Medulla oblongata (tissue), 1 donor: ENCODE data around the gene LOXHD1.

Experiments used
- DNase-seq: peaks from one replicate; pipeline ENCODE4 v3.0.0-alpha.2; 2015; ENCODE audit errors: extremely low spot score

Gene LOXHD1

GRCh38 chr18:46574743-46575115 is 82.3 kb downstream of the LOXHD1 start:
- DNase-seq = no peak

DNA sequence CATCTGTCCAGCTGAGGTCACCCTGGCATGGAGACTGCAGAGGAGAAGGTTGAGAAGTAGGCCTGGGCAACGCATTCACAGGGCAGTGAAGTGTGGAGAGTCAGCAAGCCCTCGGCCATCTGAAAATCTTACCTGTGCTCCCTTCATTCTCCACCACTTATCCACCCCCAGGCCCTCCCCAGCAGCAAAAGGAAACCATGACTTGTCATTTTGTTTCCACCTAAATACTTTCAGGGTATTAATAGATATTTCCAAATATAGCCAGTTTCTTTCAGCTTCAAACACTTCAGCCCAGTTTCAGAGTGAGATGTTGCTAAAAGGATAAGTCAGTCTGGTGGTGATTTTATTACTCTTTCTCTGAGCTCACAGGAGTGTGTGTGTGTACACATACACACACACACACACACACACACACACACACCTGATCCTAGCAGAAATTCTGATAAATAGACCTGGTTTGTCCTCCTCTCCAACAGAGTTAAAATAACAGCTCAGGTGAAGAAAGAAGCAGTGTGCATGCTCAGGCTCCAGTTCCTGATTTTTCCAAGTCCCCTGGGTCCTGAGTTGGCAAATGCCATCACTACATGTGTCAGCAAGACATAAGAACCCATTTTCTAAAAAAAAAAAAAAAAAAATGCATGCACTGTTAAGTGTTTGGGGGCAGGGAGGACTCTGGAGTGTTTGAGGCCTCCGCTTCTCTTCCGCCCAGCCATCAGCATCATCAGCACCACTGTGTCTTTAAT is 82.8 kb downstream of the LOXHD1 start:
- no peak for DNase-seq

DNA sequence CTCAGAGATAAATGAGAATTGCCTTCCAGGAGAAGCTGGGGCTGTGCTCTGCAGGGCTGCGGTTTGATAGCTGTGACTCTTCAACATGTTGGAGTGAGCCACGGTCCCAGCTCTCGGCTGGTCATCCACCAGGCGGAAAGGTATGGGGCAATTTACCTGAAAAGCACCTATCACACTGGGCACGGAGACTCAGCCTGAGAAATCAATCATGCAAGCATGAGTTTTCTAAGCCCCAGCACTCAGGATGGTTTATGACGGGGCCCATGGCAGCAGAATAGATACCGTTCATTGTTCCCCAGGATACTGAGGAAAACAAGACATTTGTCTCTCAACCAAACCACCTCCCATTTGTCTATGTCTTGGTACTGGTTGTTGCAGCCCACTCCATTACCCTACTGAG is 83.9 kb downstream of the LOXHD1 start:
- peak; percentile 4 for DNase-seq

GRCh38 chr18:46571756-46572155 is 85.3 kb downstream of the LOXHD1 start:
- no peak for DNase-seq

DNA sequence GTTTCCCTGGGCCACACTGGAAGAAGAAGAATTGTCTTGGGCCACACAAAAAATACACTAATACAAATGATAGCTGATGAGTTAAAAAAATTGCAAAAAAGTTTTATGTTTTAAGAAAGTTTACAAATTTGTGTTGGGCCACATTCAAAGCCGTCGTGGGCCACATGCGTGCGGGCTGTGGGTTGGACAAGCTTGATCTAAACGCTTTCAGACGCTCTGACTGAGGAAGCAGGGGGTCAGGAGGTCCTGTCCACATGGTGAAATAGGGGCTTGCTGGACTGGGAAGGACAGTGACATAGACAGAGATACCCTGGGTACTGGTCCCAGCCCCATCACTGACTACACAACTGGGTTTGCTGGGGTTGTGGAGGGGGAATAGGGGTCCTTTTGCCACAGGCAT is 86.4 kb downstream of the LOXHD1 start:
- DNase-seq = no peak

- DNase-seq = no peak
Observed at GRCh38 chr18:46570134-46570533, 86.9 kb downstream of the LOXHD1 start.

- no peak for DNase-seq
Observed at GRCh38 chr18:46569211-46569610, 87.8 kb downstream of the LOXHD1 start.

DNA sequence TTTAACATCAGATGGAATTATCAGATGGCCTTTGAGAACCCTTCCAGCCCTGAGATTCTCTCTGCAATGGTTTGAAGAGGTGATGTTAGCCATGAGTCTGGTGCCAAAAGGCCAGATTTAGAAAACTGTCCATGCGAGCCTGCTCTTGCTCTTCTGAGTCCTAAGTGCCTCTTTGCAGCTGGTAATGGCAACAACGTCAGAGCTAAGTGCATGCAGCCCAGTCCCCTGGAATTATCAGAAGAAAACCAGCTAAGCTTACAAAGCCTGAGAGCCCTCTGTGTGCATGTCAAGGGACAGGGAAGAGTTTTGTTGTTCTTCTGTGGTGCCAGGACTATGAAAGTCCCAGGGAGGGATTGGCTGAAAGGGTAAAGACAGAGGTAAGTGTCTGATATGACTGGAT is 89.8 kb downstream of the LOXHD1 start:
- no peak for DNase-seq

- DNase-seq = no peak
Observed at GRCh38 chr18:46566111-46566510, 90.9 kb downstream of the LOXHD1 start.

GRCh38 chr18:46565256-46565655 is 91.8 kb downstream of the LOXHD1 start:
- no peak for DNase-seq

DNA sequence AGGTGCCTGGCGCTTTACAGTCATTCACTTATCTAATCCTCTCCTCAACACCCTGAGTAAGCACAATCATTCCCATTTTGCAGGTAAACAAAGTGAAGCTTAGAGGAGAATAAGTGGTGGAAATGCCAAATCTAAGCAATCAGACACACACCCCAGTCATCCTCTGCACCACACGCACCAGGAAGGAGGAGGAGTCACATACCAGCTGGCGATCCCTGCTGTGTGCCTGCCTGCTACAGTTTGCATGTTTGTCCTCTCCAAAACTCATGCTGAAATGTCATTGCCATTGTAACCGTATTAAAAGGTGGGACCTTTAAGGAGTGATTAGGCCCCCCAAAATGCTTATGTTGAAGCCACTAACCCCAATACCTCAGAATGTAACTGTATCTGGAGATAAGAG is 93.7 kb downstream of the LOXHD1 start:
- DNase-seq = no peak

DNA sequence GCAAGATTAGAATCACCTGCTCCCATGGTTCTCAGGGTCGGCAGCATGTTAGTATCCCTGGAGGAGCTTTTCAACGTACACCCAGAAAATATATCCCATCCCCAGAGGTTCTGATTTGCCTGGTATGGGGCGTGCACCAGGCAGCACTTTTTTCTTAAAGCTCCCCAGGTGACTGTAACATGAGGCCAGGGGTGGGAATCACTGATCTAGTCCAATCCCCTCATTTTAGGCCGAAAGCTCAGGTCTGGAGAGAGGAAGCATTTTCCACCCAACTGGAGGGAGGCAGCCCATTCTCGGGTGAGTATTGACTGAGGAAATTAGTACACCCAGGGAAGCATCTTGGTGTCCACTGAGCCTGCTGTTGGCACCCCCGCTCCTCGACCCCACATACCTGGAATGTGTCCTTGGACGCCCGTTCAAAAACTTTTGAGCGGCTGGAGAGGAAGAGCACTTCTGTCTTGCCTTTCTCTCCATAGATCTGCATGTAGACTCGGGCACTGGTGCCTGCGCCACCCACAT is 94.3 kb downstream of the LOXHD1 start:
- DNase-seq = no peak

- no peak for DNase-seq
Observed at GRCh38 chr18:46560671-46561045, 96.4 kb downstream of the LOXHD1 start.

DNA sequence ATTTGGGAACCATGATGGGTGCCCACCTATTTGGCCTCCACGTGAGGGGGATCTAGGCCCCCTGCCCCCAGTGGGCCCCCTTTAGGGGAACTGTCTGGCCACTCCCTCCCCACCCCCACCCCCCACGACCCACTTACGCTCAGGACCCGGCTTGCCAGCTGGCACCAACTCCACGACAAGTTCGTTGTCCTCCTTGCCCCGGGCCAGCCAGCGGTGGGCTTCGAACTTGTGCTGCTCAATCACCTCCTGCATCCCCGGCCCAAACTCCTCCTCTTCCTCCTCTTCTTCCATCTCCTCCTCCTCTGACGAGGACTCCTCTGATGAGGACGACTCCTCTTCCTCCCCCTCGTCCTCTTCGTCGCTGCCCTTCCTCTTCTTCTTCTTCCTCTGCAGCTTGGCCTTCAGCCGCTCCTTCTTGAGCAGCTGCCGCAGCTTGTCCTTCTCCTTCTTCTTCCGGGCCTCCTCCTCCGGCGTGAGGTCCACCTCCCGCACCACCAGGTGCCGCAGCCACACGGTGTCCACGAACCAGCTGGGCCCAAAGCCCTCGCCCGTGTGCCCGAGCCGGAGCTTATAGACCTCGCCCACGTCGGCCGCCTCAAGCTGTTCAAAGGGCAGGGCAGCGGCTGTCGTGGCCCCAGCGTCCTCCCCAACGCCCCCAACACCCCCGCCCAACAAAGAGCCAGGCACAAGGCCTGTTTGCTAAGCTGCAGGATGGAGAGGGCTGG is 96.9 kb downstream of the LOXHD1 start:
- no peak for DNase-seq

DNA sequence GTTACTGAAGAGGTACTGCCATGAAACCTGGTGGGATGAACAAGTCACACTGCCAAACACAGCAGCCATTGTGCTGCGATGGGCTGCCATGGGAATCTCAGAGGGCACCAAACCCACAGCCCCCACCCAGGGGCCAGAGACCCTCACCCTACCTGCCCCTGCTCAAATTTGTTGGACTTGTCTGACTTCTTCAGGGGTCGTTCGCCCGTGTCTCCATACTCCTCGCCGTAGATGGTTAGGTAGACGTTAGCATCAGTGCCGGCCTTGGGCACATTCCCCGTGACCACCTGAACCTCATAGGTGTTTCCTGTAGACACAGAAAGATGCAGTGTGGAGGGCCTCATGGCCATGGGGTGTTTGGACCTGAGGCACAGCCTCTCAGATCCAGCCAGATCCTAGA is 97.7 kb downstream of the LOXHD1 start:
- no peak for DNase-seq

DNA sequence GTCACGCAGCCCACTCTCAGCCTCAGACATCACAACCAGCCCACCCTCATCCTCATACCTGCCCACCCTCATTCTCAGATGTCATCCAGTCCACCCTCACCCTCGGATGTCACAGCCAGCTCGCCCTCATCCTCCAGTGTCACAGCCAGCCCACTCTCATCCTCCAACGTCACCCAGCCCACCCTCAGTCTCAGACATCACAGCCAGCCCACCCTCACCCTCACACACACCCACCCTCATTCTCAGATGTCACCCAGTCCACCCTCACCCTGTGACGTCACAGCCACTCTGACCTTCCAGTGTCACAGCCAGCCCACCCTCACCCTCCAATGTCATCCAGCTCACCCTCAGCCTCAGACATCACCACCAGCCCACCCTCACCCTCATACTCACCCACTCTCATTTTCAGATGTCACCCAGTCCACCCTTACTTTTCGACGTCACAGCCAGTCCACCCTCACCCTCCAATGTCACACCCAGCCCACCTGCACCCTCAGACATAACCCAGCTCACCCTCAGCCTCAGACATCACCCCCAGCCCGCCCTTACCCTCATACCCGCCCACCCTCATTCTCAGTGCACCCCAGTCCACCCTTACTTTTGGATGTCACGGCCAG is 100.3 kb downstream of the LOXHD1 start:
- DNase-seq = no peak

DNA sequence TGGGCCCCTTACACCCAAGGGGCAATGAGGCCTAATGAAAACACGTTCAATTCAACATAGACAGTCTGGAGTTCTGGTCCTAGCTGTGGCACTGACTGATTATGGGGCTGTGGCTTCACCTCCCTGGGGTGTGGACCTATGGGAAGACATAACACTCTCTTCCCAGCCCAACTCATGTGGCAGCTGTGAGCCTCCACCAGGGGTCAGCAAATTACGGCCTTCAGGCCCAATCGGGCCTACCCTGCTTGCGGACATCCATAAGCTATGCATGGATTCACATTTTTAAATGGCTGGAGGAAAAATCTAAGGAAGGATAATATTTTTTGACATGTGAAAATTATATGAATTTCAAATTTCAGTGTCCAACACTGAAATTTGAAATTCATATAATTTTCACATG is 101.3 kb downstream of the LOXHD1 start:
- peak; percentile 75 for DNase-seq

GRCh38 chr18:46555213-46555612 is 101.8 kb downstream of the LOXHD1 start:
- DNase-seq = peak; percentile 91

DNA sequence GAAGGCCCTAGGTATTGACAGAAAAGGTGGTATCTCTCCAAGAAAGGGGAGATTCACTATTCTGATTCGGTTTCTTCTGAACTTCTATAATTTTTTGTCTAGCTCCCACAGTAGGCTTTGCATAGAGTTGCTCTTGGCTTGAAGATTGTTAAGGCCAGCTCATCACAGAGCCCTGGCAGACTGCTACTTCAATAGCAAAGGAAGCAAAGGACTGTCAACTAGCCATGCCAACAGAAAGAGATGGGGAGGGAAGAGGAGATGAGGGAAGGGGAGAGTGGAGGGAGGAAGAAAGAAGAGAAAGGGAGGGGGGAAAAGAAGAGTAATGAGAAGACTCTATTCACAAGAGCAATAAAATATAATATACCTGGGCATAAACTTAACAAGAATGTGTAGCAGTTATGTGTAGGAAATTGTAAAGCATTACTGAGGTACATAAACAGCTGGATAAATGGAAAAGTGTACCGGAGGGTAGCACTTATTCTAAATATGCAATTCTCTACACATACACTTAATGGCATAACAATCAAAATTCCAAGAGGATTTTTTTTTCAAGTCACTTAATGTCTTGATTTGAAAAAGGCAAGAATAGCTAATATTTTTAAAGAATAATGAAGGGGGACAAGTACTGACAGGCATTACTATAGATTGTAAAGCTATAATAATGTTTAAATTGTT is 102.5 kb downstream of the LOXHD1 start:
- DNase-seq = peak; percentile 28

- DNase-seq = no peak
Observed at GRCh38 chr18:46550609-46551008, 106.4 kb downstream of the LOXHD1 start.

DNA sequence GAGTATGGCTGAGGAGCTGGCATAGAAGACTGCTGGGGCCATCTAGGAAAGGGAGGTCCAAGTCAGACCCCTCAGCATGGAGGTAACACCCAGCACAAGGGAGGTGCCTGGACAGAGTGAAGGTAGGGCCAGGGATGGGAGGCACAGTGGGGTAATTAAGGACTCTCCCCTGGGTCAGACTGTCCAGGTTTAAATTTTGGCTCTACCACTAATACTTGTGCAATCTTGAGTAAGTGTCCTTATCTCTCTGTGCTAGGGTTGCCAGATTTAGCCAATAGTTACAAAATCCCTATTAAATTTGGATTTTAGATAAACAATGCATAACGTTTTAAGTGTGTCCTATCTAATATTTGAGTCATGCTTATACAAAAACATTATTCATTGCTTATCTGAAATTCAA is 109.5 kb downstream of the LOXHD1 start:
- DNase-seq = no peak

DNA sequence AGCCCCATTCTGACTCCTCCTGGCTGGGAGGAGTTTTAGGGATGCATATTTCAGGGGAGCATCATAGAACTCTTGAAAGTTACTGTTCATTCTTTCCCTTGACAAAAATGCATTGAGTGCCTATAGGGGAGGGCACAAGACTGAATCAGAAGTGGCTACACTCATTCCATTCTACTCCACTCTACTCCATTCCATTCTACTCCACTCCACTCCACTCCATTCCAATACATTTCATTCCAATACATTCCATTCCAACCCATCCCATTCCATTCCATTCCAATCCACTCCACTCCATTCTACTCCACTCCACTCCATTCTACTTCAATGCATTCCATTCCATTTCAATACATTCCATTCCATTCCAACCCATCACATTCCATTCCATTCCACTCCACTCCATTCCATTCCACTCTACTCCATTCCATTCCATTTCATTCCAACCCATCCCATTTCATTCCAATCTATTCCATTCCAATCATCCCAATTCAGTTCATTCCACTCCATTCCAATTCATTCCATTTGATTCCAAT is 110.8 kb downstream of the LOXHD1 start:
- DNase-seq = no peak
